Body of pancreas (tissue), 4 donors: ENCODE measurements around the gene NFIC.

ENCODE experiments used
- CTCF ChIP-seq, 7 experiments: fragments of 450-650 bp in 4 of 7; fragments of 200-600 bp in 3 of 7; sonication (generic) in 3 of 7; IDR thresholded peaks; one replicate each; pipeline ENCODE4 v1.5.1; 2016 to 2019; ENCODE audit warnings: antibody characterized with exemption in 7 of 7
- POLR2A ChIP-seq, 3 donors: fragments of 450-650 bp; IDR thresholded peaks; one replicate each; pipeline ENCODE4 v1.6.1; 2016; ENCODE audit warnings: antibody characterized with exemption in 3 of 3, mild to moderate bottlenecking in 2 of 3

GRCh38 chr19:3476830-3477229, 110.4 kb downstream of the NFIC start:
- TF ChIP-seq CTCF (IDR thresholded peaks at IDR 0.05) (no peak), POLR2A (IDR thresholded peaks at IDR 0.05) (no peak)
